ENCODE measurements around the gene CYP2C19. TPM values are rescaled to one million over a fixed set of nuclear protein-coding genes. Genes with fewer than 3 reads are reported as not detected.
"Not testable (repeated sequence)": the region's sequence is repeated elsewhere in the genome, so short reads cannot be mapped to it uniquely, and the experiment has no call there.

CYP2C19 gene
- total RNA-seq, 2 experiments from 2014 or later: not detected

DNA sequence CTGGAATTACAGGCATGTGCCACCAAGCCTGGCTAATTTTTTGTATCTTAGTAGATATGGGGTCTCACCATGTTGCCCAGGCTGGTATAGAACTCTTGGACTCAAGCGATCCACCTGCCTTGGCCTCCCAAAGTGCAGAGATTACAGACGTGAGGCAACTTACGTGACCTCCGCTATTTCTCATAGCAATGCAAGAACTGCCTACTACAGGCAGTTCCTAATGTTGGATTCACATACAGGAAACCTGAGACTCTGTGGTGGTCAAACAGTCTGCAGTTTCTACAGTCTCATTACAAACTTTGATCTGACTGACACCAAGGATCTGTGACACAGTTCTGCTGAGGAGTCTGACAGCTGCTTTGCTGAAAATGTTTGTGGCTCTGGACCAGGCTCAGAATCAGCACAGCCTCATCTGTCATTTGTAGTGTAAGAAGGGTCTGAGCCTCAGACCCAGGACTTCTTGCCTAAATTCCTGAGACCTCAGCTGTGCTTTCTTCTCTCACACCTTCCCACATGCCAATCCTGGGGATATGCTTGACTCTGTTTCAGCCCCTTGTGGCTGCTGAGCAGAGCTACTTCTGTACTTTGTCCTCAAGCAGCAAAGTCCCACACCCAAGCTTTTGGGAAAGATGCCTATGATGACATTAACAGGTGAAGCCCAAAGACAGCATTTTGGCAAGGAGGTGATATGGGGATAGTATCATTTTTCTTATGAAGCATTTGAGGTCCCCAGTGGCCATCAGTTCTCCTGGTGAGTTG lies 128.0 kb downstream of the CYP2C19 start:
- H3K27ac Mint-ChIP-seq: no peak overlapping the region
- ChIA-PET POLR2A (no interaction called here), CTCF (no interaction called here)
- DNase-seq (no peak), ATAC-seq (no peak)
- H3K4me1 Mint-ChIP-seq (ENCODE audit: low read depth): no peaks in the 10 kb centered on the region
- no peaks in the 10 kb centered on the region for H3K27me3 Mint-ChIP-seq (ENCODE audit: low read depth)
- H3K9me3 Mint-ChIP-seq (ENCODE audit: insufficient read depth): no peaks in the 10 kb centered on the region
- no peak overlapping the region for H3K4me3 Mint-ChIP-seq
- no peaks in the 10 kb centered on the region for H3K36me3 Mint-ChIP-seq (ENCODE audit: low read depth)

DNA sequence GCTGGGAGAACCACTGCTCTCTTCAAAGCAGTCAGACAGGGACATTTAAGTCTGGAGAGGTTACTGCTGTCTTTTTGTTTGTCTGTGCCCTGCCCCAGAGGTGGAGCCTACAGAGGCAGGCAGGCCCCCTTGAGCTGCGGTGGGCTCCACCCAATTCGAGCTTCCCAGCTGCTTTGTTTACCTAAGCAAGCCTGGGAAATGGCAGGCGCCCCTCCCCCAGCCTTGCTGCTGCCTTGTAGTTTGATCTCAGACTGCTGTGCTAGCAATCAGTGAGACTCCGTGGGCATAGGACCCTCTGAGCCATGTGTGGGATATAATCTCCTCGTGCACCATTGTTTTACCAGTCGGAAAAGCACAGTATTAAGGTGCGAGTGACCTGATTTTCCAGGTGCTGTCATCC lies 135.9 kb downstream of the CYP2C19 start:
- CTCF ChIA-PET; H3K4me1 Mint-ChIP-seq (ENCODE audit: low read depth); H3K4me3 Mint-ChIP-seq; H3K27ac Mint-ChIP-seq; H3K36me3 Mint-ChIP-seq (ENCODE audit: low read depth); POLR2A ChIA-PET; H3K9me3 Mint-ChIP-seq (ENCODE audit: insufficient read depth); DNase-seq; H3K27me3 Mint-ChIP-seq (ENCODE audit: low read depth); ATAC-seq: not testable (repeated sequence)

DNA sequence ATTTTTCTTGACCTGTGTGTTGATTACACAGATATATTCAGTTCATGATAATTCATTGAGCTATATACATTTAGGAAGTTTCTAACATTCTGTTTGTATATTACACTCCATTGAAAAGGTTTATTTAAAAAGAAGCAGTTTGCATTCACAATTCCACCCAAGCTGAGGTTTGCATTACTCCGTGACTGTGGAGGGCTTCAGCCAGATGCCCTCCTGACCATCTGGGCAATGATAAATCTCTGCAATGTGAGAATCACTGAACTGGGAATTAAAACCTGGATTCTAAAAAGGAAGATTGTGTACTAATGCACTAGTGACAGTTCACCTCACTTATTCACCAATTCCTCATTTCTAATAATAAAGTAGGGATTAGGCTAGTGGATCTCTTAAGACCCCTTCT lies 139.6 kb downstream of the CYP2C19 start:
- no peak for ATAC-seq
- CTCF ChIA-PET: no interaction called here
- Mint-ChIP-seq H3K27ac (no peak overlapping the region), H3K36me3 (ENCODE audit: low read depth) (no peaks in the 10 kb centered on the region), H3K4me1 (ENCODE audit: low read depth) (no peaks in the 10 kb centered on the region), H3K4me3 (no peak overlapping the region), H3K9me3 (ENCODE audit: insufficient read depth) (no peaks in the 10 kb centered on the region), H3K27me3 (ENCODE audit: low read depth) (no peaks in the 10 kb centered on the region)
- POLR2A ChIA-PET: no interaction called here
- DNase-seq: no peak

DNA sequence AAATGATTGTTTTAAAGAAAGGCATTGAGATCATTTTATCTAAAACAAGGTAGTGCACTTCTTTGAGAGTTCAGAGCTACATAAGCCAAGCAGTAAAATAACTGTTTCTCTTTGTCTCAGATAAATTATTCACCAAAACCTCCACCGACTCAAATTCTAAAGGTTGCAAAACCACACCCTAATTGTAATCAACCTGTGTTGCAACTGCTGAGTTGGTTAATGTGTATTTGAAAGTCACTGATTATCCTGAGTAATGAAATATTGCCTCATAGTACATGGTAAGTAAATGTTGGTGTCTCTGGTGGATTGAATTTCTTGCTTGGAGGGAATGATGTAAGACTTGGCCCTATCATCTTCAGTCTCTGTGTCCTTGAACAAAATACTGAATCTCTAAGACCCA lies 140.1 kb downstream of the CYP2C19 start:
- no peak overlapping the region for H3K27ac Mint-ChIP-seq
- CTCF ChIA-PET: no interaction called here
- POLR2A ChIA-PET: no interaction called here
- H3K4me3 Mint-ChIP-seq: no peak overlapping the region
- H3K9me3 Mint-ChIP-seq (ENCODE audit: insufficient read depth): no peaks in the 10 kb centered on the region
- no peaks in the 10 kb centered on the region for H3K36me3 Mint-ChIP-seq (ENCODE audit: low read depth)
- no peak for DNase-seq
- H3K4me1 Mint-ChIP-seq (ENCODE audit: low read depth): no peaks in the 10 kb centered on the region
- no peaks in the 10 kb centered on the region for H3K27me3 Mint-ChIP-seq (ENCODE audit: low read depth)
- no peak for ATAC-seq

Other genes starting within 250 kb of the CYP2C19 start
- 100 to 1,000 TPM; 157 to 164 TPM for gene HELLS, start 216.9 kb upstream of the CYP2C19 start, total RNA-seq
- not detected for gene CYP2C18, start 79.0 kb upstream of the CYP2C19 start, total RNA-seq
- gene CYP2C9, start 176.0 kb downstream of the CYP2C19 start, total RNA-seq: not detected